SW480 (cell line): ENCODE results near the gene MAPKAPK2.
"Not testable (repeated sequence)": the region's sequence is repeated elsewhere in the genome, so short reads cannot be mapped to it uniquely, and the experiment has no call there.

Experiments used
- DNase-seq: peaks from one replicate; pipeline ENCODE4 v3.0.0-alpha.2; 2016; ENCODE audit warnings: low spot score

The MAPKAPK2 gene

DNA sequence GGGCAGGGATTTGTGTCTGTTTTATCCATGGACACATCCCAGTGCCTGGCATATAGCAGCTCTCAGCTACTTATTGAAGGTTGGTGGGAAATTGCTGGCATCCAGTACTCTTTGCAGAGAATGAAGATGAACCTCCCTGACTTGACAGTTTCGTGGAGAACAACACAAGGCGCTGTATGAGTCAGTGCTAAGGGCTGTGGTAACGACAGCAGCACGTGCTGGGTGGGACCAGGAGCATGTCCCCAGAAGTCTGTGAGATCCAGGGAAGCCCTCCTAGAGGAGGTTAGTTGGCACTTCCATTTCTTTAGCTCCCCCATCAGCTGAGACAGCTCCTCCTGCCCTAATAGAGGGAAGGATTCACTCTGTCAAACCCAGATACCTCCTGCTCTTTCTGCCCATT, 60.0 kb downstream of the MAPKAPK2 start:
- no peak for DNase-seq

- DNase-seq: no peak
Measured at GRCh38 chr1:206745301-206745700, 60.6 kb downstream of the MAPKAPK2 start.

GRCh38 chr1:206748348-206749030, 63.8 kb downstream of the MAPKAPK2 start:
- no peak for DNase-seq

GRCh38 chr1:206751891-206752290, 67.2 kb downstream of the MAPKAPK2 start:
- DNase-seq: no peak

DNA sequence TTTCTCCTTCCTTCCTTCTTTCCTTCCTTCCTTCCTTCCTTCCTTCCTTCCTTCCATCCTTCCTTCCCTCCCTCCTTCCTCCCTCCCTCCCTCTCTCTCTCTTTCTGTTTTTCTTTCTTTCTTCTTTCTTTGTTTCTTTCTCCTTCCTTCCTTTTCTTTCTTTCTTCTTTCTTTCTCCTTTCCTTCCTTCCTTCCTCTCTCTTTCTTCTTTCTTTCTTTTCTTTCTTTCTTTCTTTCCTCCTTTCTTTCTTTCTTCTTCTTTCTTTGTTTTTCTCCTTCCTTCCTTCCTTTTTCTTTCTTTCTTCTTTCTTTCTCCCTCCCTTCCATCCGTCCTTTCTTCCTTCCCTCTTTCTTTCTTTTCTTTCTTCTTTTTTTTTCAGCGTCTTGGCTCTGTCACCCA, 67.8 kb downstream of the MAPKAPK2 start:
- DNase-seq: no peak

DNA sequence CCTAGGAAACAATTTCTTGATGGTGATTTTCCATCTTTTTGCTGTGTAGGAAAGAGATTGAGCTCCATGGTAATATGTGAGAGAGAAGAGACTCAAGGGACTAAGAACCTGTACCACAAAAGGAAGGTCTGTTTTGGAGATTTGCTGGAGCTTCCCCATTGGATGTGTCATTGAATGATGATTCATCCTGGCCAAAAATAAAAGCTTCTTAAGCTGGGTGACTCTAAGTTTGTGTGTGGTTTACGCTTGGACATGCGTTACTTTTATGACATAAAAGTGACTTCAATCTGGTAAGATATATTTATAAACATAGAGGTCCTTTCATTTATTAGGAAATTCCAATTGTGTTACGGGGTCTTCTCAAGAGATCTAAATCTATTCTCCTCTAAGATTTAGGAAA, 68.4 kb downstream of the MAPKAPK2 start:
- no peak for DNase-seq

DNA sequence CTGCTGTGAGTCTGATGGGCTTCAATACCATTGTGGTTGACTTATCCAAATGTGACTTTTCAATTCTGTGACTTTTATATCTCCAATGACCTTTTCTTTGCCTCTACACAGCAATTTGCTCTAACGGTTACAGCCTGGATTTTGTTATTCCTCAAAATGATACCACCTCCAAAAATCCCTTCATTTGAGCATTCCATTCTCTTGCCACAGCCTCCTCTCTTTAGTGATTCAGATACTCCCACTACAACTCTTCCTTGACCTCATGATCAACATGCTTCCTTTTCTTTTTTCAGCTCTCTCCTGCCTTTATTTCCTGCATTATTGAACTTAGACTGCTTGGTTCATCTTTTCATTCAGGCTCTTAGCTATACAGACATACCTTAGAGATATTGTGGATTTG, 69.3 kb downstream of the MAPKAPK2 start:
- no peak for DNase-seq

- no peak for DNase-seq
Measured at GRCh38 chr1:206757524-206758266, 73.0 kb downstream of the MAPKAPK2 start.

DNA sequence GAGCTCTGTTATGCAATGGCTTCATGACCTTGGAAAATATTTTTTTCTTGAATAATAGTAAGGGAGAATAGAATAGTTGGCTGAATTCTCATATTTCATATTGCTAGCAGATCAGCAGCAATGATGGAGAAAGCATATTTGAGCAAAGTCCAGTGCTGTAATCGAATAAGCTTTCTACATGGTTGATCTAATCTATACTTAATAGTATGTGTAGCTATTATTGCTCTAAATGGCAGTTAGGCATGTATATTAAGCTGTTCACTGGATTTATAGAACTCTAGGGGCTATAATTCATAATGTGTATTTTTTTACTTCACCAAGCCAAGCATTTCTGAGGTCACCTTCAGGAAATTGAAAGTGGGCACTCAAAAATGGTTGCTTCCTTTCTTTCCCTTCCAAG, 75.9 kb downstream of the MAPKAPK2 start:
- DNase-seq: no peak

GRCh38 chr1:206761159-206761768, 76.6 kb downstream of the MAPKAPK2 start:
- DNase-seq: no peak

DNA sequence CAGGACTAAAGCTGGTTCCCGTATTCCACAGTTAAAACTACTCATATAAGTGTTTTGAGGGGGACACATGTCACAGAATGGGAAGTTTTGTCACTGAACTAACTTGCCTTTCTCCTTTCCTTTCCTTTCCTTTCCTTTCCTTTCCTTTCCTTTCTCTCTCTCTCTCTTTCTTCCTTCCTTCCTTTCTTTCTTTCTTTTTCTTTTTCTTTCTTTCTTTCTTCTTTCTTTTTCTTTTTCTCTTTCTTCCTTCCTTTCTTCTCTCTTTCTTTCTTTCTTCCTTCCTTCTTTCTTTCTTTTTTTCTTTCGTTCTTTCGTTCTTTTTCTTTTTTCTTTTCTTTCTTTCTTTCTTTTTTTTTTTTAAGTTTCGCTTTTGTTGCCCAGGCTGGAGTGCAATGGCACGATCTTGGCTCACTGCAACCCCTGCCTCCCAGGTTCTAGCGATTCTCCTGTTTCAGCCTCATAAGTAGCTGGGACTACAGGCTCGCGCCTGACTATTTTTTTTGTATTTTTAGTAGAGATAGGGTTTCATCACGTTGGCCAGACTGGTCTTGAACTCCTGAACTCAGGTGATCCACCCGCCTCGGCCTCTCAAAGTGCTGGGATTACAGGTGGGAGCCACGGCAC, 78.1 kb downstream of the MAPKAPK2 start:
- not testable (repeated sequence) for DNase-seq

DNA sequence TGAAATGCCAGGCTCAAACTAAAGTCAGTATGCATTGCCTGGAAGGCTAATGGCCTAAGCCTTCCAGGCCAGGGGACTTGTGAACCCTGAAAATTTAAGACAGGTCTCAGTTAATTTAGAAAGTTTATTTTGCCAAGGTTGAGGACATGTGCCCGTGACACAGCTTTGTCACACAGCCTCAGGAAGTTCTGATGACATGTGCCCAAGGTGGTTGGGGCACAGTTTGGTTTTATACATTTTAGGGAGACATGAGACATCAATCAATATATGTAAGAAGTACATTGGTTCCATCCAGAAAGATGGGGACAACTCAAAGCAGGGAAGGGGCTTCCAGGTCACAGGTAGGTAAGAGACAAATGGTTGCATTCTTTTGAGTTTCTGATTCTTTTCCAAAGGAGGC, 81.1 kb downstream of the MAPKAPK2 start:
- not testable (repeated sequence) for DNase-seq

DNA sequence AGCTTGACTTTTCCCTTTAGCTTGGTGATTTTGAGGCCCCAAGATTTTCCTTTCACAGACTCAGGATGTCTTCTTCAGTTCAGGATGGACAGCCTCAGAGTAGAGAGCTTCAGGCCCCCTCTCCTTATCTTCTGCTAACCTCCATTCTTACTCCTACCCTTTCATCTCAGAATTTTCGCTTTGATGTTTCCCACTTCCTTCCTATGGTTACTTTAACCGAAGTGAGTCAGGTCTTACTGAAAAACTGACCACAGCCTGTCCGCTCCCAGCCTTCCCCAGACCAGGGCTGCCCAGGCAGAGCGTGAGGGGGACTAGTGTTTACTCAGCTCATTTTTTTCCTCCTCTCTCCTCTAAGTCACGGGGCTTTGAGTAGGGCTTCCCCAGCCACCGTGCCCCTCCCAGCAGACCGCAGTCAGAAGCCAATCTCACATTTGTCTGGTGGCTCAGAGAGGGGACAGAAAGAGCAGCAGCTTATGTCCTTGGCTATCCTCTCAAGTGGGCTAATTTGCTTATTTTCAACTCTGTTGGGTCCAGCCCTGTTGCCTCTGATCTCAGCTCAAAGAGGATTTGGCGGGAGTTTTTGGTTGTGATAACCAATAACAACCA, 81.6 kb downstream of the MAPKAPK2 start:
- DNase-seq: peak; percentile 98

DNA sequence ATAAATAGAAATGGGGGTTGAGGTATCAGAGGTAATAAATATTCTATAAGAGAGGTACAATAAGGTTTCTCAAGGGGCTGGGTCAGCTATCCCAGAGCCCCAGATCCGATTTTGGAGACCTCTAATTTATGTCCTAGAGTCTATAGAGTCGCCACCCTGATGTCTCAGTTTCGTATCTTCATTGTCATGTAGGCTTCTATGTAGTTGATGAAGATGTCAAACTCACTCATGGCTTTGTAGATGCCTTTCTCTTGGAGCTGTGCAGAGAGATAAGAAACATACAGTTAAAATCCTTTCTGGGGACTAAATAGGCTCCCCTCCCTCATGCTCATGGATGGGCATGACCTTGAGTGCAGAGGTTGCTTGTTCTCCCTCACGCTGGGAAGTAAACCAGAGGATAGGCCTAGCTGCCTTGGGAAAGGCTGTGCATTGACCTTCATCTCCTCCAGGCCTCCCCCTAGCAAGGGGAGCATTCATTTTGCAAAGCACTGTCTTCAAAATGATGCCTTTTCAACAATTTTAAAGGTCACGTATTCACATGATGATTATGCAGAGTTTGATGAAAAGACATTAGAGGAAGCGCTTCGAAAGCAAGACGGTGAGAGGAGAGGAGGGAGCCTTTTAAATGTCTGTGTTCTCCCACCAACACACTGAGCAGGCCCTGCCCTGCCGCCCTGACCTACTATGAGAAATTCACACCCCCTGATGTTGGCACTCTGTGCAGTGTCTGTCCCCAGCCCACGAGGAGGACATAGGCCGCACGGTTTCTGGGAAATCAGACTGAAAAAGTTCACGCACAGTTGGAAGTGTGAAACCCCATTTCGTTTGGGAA, 84.0 kb downstream of the MAPKAPK2 start:
- no peak for DNase-seq

- DNase-seq: peak; percentile 34
Measured at GRCh38 chr1:206769304-206769731, 84.6 kb downstream of the MAPKAPK2 start.

GRCh38 chr1:206770531-206771337, 86.0 kb downstream of the MAPKAPK2 start, which contains the start of gene IL19:
TSS of gene IL19 (plus strand) at chr1:206770773. CDS start at chr1:206836663, 65,890 bp downstream.
- DNase-seq: peak; percentile 86

GRCh38 chr1:206771338-206771692, 86.6 kb downstream of the MAPKAPK2 start:
- DNase-seq: no peak

DNA sequence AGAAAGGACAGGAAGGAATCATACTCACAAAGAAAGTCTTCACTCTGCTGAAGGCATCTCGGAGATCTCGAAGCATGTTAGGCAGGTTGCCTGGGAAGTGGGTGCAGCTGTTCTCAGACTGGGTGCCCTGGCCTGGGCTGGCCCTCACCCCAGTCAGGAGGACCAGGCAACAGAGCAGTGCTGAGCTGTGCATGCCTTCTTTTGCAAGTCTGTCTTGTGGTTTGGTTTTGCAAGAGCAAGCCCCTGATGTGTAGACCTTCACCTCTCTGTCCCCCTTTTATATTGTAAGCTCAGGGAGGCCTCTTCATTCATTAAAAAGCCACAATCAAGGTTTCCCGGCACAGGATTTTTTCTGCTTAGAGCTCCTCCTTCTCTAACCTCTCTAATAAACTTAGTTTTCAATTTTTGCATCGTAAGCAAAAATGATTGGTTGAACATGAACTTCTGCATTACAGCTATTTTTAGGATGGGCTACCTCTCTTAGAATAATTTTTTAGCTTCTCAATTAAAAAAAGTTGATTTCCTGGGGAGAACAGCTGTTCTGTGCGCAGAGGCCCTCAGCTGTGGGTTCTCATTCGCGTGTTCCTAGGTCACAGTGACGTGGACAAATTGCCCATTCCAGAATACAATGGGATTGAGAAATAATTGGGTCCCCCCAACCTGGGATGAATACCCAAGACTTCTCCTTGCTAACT, 87.7 kb downstream of the MAPKAPK2 start, which contains the start of gene IL10:
Gene IL10, minus strand, starts transcription at position 252 of the 695 bp plus-strand sequence. Its CDS starts 59 bp downstream, at position 193.
- peak; percentile 18 for DNase-seq

GRCh38 chr1:206774093-206774492, 89.4 kb downstream of the MAPKAPK2 start:
- no peak for DNase-seq

DNA sequence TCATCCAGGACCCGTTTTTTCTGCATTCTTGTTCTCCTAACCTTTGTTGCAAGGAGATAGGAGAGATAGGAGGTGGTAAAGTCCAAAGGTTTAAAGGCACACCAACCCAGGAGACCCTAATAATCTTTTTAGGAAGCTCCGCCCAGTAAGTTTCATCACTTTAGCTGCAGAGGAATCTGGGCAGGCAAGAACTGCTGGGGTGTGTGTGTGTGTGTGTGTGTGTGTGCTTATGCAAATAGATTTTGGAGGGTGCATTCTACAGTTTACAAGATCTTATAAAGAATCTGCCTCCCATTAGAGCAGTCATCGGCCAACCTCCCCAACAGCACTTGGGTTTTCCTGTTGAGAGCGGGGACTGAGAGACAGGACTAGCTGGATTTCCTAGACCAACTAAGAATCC, 91.5 kb downstream of the MAPKAPK2 start:
- DNase-seq: no peak
